GM10847 (cell line): ENCODE data around the gene P2RY12.

ENCODE experiments used
- POLR2A ChIP-seq: IDR thresholded peaks from 2 replicates; pipeline ENCODE4 v1.6.1; 2011; ENCODE audit not compliant: insufficient read length; ENCODE audit errors: extremely low read depth

The P2RY12 gene

GRCh38 chr3:151306168-151306810 is 78.3 kb downstream of the P2RY12 start:
- TF ChIP-seq POLR2A, result no peak

GRCh38 chr3:151305775-151306151 is 78.8 kb downstream of the P2RY12 start:
- no peak for TF ChIP-seq POLR2A

- TF ChIP-seq POLR2A, result no peak
These were observed 79.3 kb downstream of the P2RY12 start for GRCh38 chr3:151305060-151305774.

- no peak for TF ChIP-seq POLR2A
These were observed 80.8 kb downstream of the P2RY12 start for GRCh38 chr3:151303751-151304150.

GRCh38 chr3:151301787-151302186 is 82.8 kb downstream of the P2RY12 start:
- TF ChIP-seq POLR2A, result no peak

- no peak for TF ChIP-seq POLR2A
These were observed 84.0 kb downstream of the P2RY12 start for GRCh38 chr3:151300539-151300938.

GRCh38 chr3:151299006-151299405 is 85.5 kb downstream of the P2RY12 start:
- TF ChIP-seq POLR2A, result no peak

GRCh38 chr3:151297429-151297828 is 87.1 kb downstream of the P2RY12 start:
- TF ChIP-seq POLR2A, result no peak

GRCh38 chr3:151296226-151296625 is 88.3 kb downstream of the P2RY12 start:
- no peak for TF ChIP-seq POLR2A

GRCh38 chr3:151293127-151293526 is 91.4 kb downstream of the P2RY12 start:
- no peak for TF ChIP-seq POLR2A

- no peak for TF ChIP-seq POLR2A
These were observed 93.9 kb downstream of the P2RY12 start for GRCh38 chr3:151290673-151291072.

GRCh38 chr3:151289445-151289844 is 95.1 kb downstream of the P2RY12 start:
- TF ChIP-seq POLR2A, result no peak
